Tibial nerve (tissue), 4 donors: ENCODE results near the gene PALM. TPM values are rescaled to one million over a fixed set of nuclear protein-coding genes. Genes with fewer than 3 reads are reported as not detected.

ENCODE experiments used
- DNase-seq, 2 donors: peaks; one replicate each; pipeline ENCODE4 v3.0.0-alpha.2; 2019; ENCODE audit warnings: low spot score in 2 of 2
- H3K27ac ChIP-seq, 4 donors: fragments of 200-600 bp; sonication (generic) in 3 of 4; one replicate each; pipeline ENCODE4 v1.5.1; 2017 to 2019; ENCODE audit warnings: mild to moderate bottlenecking in 1 of 4
- H3K27me3 ChIP-seq, 2 donors: fragments of 200-600 bp; sonication (generic) in 1 of 2; one replicate each; pipeline versions ENCODE4 v1.5.1 to v1.6.0; 2017 to 2019
- H3K36me3 ChIP-seq, 3 donors: fragments of 200-600 bp; sonication (generic); one replicate each; pipeline ENCODE4 v1.5.1; 2018 to 2019
- H3K4me1 ChIP-seq, 4 donors: fragments of 200-600 bp; sonication (generic) in 3 of 4; one replicate each; pipeline ENCODE4 v1.5.1; 2017 to 2019
- H3K4me3 ChIP-seq, 4 donors: fragments of 200-600 bp; sonication (generic) in 3 of 4; one replicate each; pipeline ENCODE4 v1.5.1; 2017 to 2019; ENCODE audit warnings: mild to moderate bottlenecking in 1 of 4, moderate library complexity in 1 of 4
- H3K9me3 ChIP-seq, 4 donors: fragments of 200-600 bp; sonication (generic) in 3 of 4; one replicate each; pipeline ENCODE4 v1.5.1; 2017 to 2019
- EP300 ChIP-seq, 2 donors: sonication (generic); formaldehyde crosslinking; IDR thresholded peaks; one replicate each; pipeline ENCODE4 v1.6.1; 2017; ENCODE audit warnings: antibody characterized with exemption in 2 of 2, mild to moderate bottlenecking in 1 of 2
- POLR2A ChIP-seq, 2 donors: fragments of 450-650 bp; IDR thresholded peaks; one replicate each; pipeline ENCODE4 v1.6.1; 2017; ENCODE audit warnings: antibody characterized with exemption in 2 of 2, mild to moderate bottlenecking in 2 of 2, moderate library complexity in 2 of 2
- WGBS, 2 donors: methylation state at CpG; one replicate each; pipeline ENCODE4 v1.1.5; 2018; 5-methylcytosine and 5-hydroxymethylcytosine counted together
- total RNA-seq, 4 donors: library from RNA; depleted of rRNA; stranded (reverse); fragments of >200 nt; gene quantifications; one replicate each; pipeline ENCODE4 v1.1.0, GENCODE V29; 2016
- TF ChIP-seq, protein P1 (sequence below), 5 experiments: fragments of 200-600 bp in 3 of 5; fragments of 450-650 bp in 2 of 5; sonication (generic) in 3 of 5; IDR thresholded peaks; one replicate each; pipeline ENCODE4 v1.5.1; 2016 to 2019; ENCODE audit warnings: antibody characterized with exemption in 5 of 5, mild to moderate bottlenecking in 3 of 5, moderate library complexity in 2 of 5

PALM gene
- total RNA-seq, 4 donors from 2014 or later = 65.7 to 101 (median 98.0) TPM

DNA sequence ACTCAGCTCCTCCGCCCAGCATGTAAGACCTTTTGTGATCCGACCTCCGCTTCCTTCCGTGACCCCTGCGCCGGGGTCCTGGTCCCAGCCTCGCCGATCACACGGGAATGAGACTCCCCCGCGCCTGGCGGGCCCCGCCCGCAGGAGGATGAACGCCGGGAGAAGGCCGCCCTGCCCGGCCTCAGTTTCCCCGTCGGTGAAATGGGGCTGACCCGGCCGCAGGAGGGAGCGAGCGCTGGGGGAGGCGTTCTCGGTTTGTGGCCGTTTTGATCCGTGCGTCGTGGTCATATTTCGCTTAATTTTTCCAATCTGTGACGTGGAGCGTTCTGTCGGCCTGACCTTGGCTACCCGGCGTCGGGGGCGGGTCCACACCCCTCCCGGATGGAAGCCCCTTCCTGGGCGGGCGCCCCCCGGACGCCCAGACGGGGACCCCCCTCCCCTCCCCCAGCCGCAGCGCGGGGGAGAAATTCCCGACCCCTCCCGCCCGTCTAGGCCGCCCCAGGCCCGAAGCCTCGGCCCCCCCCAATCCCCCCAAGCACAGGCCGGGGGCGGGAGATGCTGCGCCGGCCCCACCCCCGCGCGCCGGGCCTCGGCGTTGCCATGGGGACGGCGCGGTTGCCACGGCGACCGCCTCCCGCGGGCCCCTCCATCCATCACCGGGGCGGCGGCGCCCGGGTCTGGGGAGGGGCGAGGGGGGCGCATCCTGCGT lies 11.1 kb downstream of the PALM start:
- peaks cover 0 to 8% (median 0%) of the 10 kb centered on the region in 4 donors for H3K9me3 ChIP-seq
- TF ChIP-seq, protein P1, sequence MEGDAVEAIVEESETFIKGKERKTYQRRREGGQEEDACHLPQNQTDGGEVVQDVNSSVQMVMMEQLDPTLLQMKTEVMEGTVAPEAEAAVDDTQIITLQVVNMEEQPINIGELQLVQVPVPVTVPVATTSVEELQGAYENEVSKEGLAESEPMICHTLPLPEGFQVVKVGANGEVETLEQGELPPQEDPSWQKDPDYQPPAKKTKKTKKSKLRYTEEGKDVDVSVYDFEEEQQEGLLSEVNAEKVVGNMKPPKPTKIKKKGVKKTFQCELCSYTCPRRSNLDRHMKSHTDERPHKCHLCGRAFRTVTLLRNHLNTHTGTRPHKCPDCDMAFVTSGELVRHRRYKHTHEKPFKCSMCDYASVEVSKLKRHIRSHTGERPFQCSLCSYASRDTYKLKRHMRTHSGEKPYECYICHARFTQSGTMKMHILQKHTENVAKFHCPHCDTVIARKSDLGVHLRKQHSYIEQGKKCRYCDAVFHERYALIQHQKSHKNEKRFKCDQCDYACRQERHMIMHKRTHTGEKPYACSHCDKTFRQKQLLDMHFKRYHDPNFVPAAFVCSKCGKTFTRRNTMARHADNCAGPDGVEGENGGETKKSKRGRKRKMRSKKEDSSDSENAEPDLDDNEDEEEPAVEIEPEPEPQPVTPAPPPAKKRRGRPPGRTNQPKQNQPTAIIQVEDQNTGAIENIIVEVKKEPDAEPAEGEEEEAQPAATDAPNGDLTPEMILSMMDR (IDR thresholded peaks at IDR 0.05) = no peak
- no peak for TF ChIP-seq POLR2A (IDR thresholded peaks at IDR 0.05)
- no peak for TF ChIP-seq EP300 (IDR thresholded peaks at IDR 0.05)
- peak overlapping the region in 2 of 4 donors; percentile 14 to 33 for H3K4me3 ChIP-seq
- no peak for DNase-seq
- peaks cover 0 to 12% (median 0%) of the 10 kb centered on the region in 3 donors for H3K36me3 ChIP-seq
- H3K27me3 ChIP-seq = no peaks in the 10 kb centered on the region
- H3K4me1 ChIP-seq = peaks cover 4 to 50% (median 23%) of the 10 kb centered on the region in 4 donors
- 24 to 28% methylated on average over 34 to 44 of the region's 79 CpGs for WGBS, 2 donors
- H3K27ac ChIP-seq = peak overlapping the region; percentile 60 to 93 (median 87)

DNA sequence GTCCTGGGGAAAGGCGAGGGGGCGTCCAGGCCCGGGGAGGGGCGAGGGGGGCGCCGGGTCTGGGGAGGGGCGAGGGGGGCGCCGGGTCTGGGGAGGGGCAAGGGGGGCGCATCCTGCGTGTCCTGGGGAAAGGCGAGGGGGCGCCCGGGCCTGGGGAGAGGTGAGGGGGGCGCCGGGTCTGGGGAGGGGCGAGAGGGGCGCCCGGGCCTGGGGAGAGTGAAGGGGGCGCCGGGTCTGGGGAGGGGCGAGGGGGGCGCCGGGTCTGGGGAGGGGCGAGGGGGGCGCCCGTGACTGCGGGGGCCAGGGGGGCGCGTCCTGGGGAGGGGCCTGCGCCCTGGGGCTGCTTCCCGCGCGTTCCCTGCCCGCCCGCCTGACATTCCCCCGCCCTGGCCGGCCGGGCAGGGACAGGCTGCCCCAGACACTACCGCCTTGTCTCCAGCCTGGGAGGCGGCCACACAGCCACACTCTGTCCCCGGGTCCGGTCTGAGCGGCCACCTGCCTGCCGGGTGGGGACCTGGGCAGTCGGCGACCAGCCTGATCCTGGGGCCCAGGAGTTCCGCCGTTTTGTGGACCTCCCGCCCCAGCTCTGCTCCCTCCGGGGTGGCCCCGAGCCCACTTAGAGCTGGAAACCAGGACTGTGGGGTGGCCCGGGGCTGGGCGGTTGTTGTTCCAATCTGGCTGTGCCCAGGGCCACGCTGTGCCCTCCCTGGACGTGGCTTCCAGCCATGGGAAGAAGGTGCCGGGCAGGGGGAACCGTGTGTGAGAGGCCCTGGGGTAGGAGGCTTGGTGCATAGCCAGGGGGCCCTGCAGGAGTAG lies 11.8 kb downstream of the PALM start:
- no peaks in the 10 kb centered on the region for H3K27me3 ChIP-seq
- 21 to 27% methylated on average over 15 to 17 of the region's 58 CpGs for WGBS, 2 donors
- no peak for DNase-seq
- H3K27ac ChIP-seq = peak overlapping the region; percentile 60 to 93 (median 87)
- H3K4me3 ChIP-seq = peak overlapping the region in 1 of 4 donors; percentile 33
- H3K9me3 ChIP-seq = peaks cover 0 to 2% (median 0%) of the 10 kb centered on the region in 4 donors
- peaks cover 0 to 6% (median 0%) of the 10 kb centered on the region in 3 donors for H3K36me3 ChIP-seq
- TF ChIP-seq POLR2A (IDR thresholded peaks at IDR 0.05) (peak in 1 of 2 donors; percentile 20), EP300 (IDR thresholded peaks at IDR 0.05) (peak in 1 of 2 donors; percentile 59)
- TF ChIP-seq, protein P1 (IDR thresholded peaks at IDR 0.05) = no peak
- H3K4me1 ChIP-seq = peaks cover 4 to 50% (median 23%) of the 10 kb centered on the region in 4 donors

DNA sequence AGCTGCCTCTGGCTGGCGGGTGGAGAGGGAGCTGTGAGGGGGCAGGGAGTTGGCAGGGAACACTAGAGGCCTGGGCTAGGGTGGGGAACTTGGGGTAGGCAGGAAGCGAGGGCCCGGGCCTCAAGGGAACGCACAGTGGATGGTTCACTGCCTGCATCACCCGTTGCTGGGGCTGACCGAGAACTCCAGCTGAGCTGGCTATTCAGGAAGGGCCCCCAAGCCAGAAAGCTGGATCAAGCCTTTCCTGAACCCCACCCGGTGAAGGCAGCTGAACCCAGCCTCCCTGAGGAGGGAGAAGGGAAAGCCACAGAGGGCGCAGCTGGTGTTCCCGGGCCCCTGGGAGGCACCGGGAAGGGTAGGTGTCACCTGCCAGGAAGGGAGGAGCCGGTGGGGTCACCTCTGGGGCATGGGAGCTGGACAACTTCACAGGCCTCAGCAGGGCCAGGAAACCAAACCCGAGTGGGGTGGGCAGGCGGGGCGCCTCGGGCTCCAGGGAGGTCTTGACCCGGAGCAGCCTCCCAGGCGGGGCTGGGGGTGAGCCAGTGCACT lies 13.9 kb downstream of the PALM start:
- H3K36me3 ChIP-seq = peaks cover 0 to 20% (median 0%) of the 10 kb centered on the region in 3 donors
- WGBS, 2 donors = 28 to 42% methylated on average over 17 of the region's 17 CpGs
- peaks cover 4 to 57% (median 23%) of the 10 kb centered on the region in 4 donors for H3K4me1 ChIP-seq
- peak overlapping the region in 3 of 4 donors; percentile 26 to 73 (median 56) for H3K27ac ChIP-seq
- H3K4me3 ChIP-seq = no peak overlapping the region
- no peaks in the 10 kb centered on the region for H3K27me3 ChIP-seq
- no peaks in the 10 kb centered on the region for H3K9me3 ChIP-seq
- TF ChIP-seq, protein P1 (IDR thresholded peaks at IDR 0.05) = no peak
- no peak for TF ChIP-seq EP300 (IDR thresholded peaks at IDR 0.05)
- TF ChIP-seq POLR2A (IDR thresholded peaks at IDR 0.05) = no peak
- DNase-seq = no peak

DNA sequence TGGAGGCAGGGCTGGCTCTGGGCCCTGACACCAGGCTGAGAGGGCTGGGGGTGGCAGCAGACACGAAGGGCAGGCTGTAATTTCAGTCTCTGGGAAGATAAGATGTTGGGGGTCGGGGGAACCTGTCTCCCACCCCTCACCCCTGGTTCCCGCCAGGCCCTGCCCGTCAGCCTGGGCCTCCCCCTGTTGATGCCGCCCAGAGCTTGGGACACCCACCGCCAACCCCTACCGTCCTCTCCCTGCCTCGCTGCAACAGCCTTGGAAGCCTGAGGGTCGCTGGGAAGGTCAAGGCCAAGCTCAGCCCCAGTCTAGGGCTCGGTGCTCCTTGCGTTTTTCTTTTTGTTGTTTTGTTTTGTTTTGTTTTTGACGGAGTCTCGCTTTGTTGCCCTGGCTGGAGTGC lies 14.5 kb downstream of the PALM start:
- H3K27me3 ChIP-seq = no peaks in the 10 kb centered on the region
- no peak overlapping the region for H3K4me3 ChIP-seq
- no peaks in the 10 kb centered on the region for H3K9me3 ChIP-seq
- WGBS, 2 donors = 47 to 63% methylated on average over 10 to 13 of the region's 13 CpGs
- H3K36me3 ChIP-seq = peaks cover 0 to 21% (median 0%) of the 10 kb centered on the region in 3 donors
- H3K27ac ChIP-seq = peak overlapping the region in 3 of 4 donors; percentile 40 to 73 (median 56)
- no peak for DNase-seq
- H3K4me1 ChIP-seq = peaks cover 4 to 59% (median 23%) of the 10 kb centered on the region in 4 donors
- TF ChIP-seq, protein P1 (IDR thresholded peaks at IDR 0.05) = no peak
- TF ChIP-seq POLR2A (IDR thresholded peaks at IDR 0.05) (no peak), EP300 (IDR thresholded peaks at IDR 0.05) (no peak)
